WTC11 (cell line): ENCODE results near the gene CSPG4.
"Not testable (repeated sequence)": the region's sequence is repeated elsewhere in the genome, so short reads cannot be mapped to it uniquely, and the experiment has no call there.

Experiments used
- ELF4 ChIP-seq: sonication (generic); formaldehyde crosslinking; IDR thresholded peaks from 2 replicates; pipeline ENCODE4 v1.8.1; 2022; ENCODE audit warnings: low read depth, mild to moderate bottlenecking, moderate library complexity, missing genetic modification reagents
- FOXK1 ChIP-seq: sonication (generic); formaldehyde crosslinking; IDR thresholded peaks from 2 replicates; pipeline ENCODE4 v1.8.0; 2022; ENCODE audit warnings: mild to moderate bottlenecking, moderate library complexity, missing genetic modification reagents
- KAT7 ChIP-seq: sonication (generic); formaldehyde crosslinking; IDR thresholded peaks from 2 replicates; pipeline ENCODE4 v1.8.1; 2023; ENCODE audit warnings: missing genetic modification reagents, mild to moderate bottlenecking, borderline replicate concordance
- NR3C1 ChIP-seq: sonication (generic); formaldehyde crosslinking; conservative IDR thresholded peaks from 2 replicates; pipeline ENCODE4 v1.8.1; 2023; ENCODE audit warnings: low read depth, mild to moderate bottlenecking, missing genetic modification reagents
- RELA ChIP-seq: sonication (generic); formaldehyde crosslinking; IDR thresholded peaks from 2 replicates; pipeline ENCODE4 v1.8.1; 2022; ENCODE audit warnings: missing genetic modification reagents, mild to moderate bottlenecking, borderline replicate concordance
- RORB ChIP-seq: fragments of 250-450 bp; sonication (Bioruptor Pico); IDR thresholded peaks from 2 replicates; pipeline ENCODE4 v1.9.0; 2021; ENCODE audit warnings: mild to moderate bottlenecking
- SP1 ChIP-seq: sonication (generic); formaldehyde crosslinking; conservative IDR thresholded peaks from 2 replicates; pipeline ENCODE4 v1.8.1; 2022; ENCODE audit warnings: missing genetic modification reagents
- TP53 ChIP-seq: sonication (generic); formaldehyde crosslinking; IDR thresholded peaks from 2 replicates; pipeline ENCODE4 v1.8.1; 2023; ENCODE audit warnings: mild to moderate bottlenecking, missing genetic modification reagents
- ZNF138 ChIP-seq: sonication (generic); formaldehyde crosslinking; conservative IDR thresholded peaks from 2 replicates; pipeline ENCODE4 v1.8.1; 2022; ENCODE audit warnings: mild to moderate bottlenecking, moderate library complexity, missing genetic modification reagents
- ZNF416 ChIP-seq: fragments of 250-450 bp; sonication (Bioruptor Pico); IDR thresholded peaks from 2 replicates; pipeline ENCODE4 v1.9.0; 2021; ENCODE audit warnings: mild to moderate bottlenecking, inconsistent platforms
- ZNF423 ChIP-seq: fragments of 250-450 bp; sonication (Bioruptor Pico); IDR thresholded peaks from 2 replicates; pipeline ENCODE4 v2.1.2; 2022; ENCODE audit warnings: mild to moderate bottlenecking, moderate library complexity
- TF ChIP-seq, protein P1 (sequence below): fragments of 200-600 bp; IDR thresholded peaks from 2 replicates; pipeline ENCODE4 v1.8.0; 2022; ENCODE audit warnings: antibody characterized with exemption
- TF ChIP-seq, protein P2 (sequence below): sonication (generic); formaldehyde crosslinking; IDR thresholded peaks from 2 replicates; pipeline ENCODE4 v1.8.1; 2023; ENCODE audit warnings: mild to moderate bottlenecking, missing genetic modification reagents
- TF ChIP-seq, protein P3 (sequence below): sonication (generic); formaldehyde crosslinking; IDR thresholded peaks from 2 replicates; pipeline ENCODE4 v1.8.1; 2022; ENCODE audit warnings: mild to moderate bottlenecking, missing genetic modification reagents, moderate library complexity, borderline replicate concordance

DNA sequence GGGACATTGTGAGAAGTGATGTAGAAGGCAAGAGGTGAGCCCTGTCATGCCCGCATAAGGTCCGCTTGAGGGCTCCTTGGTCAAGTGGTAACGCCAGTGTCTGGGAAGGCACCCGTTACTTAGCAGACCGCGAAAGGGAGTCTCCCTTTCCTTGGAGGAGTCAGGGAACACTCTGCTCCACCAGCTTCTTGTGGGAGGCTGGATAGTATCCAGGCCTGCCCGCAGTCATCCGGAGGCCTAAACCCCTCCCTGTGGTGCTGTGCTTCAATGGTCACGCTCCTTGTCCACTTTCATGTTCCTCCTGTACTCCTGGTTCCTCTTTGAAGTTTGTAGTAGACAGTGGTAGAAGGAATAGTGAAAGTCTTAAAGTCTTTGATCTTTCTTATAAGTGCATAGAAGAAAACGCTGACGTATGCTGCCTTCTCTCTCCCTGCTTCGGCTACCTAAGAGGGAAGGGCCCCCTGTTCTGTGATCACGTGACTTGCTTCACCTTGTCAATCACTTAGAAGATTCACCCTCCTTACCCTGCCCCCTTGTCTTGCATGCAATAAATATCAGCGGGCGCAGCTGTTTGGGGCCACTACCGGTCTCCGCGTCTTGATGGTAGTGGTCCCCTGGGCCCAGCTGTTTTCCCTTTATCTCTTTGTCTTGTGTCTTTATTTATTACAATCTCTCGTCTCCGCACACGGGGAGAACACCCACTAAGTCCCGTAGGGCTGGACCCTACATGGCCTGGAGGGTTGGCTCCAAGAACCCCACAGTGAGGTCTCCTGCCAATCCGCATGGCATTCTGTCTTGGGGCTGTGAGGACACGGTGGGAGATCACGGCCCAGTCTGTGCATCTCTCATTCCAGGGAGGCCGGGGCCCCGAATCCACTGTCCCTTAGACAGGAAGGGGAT, 22.5 kb upstream of the CSPG4 start:
- TF ChIP-seq SP1 (CRISPR knock-in tag); ELF4; RORB; ZNF416 (CRISPR knock-in tag); ZNF138 (CRISPR knock-in tag); NR3C1 (CRISPR knock-in tag); KAT7 (CRISPR knock-in tag); TP53 (CRISPR knock-in tag); FOXK1 (CRISPR knock-in tag); ZNF423; RELA (CRISPR knock-in tag): not testable (repeated sequence)
- TF ChIP-seq, protein P1, sequence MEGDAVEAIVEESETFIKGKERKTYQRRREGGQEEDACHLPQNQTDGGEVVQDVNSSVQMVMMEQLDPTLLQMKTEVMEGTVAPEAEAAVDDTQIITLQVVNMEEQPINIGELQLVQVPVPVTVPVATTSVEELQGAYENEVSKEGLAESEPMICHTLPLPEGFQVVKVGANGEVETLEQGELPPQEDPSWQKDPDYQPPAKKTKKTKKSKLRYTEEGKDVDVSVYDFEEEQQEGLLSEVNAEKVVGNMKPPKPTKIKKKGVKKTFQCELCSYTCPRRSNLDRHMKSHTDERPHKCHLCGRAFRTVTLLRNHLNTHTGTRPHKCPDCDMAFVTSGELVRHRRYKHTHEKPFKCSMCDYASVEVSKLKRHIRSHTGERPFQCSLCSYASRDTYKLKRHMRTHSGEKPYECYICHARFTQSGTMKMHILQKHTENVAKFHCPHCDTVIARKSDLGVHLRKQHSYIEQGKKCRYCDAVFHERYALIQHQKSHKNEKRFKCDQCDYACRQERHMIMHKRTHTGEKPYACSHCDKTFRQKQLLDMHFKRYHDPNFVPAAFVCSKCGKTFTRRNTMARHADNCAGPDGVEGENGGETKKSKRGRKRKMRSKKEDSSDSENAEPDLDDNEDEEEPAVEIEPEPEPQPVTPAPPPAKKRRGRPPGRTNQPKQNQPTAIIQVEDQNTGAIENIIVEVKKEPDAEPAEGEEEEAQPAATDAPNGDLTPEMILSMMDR: not testable (repeated sequence)
- TF ChIP-seq, protein P2, sequence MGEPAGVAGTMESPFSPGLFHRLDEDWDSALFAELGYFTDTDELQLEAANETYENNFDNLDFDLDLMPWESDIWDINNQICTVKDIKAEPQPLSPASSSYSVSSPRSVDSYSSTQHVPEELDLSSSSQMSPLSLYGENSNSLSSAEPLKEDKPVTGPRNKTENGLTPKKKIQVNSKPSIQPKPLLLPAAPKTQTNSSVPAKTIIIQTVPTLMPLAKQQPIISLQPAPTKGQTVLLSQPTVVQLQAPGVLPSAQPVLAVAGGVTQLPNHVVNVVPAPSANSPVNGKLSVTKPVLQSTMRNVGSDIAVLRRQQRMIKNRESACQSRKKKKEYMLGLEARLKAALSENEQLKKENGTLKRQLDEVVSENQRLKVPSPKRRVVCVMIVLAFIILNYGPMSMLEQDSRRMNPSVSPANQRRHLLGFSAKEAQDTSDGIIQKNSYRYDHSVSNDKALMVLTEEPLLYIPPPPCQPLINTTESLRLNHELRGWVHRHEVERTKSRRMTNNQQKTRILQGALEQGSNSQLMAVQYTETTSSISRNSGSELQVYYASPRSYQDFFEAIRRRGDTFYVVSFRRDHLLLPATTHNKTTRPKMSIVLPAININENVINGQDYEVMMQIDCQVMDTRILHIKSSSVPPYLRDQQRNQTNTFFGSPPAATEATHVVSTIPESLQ (CRISPR knock-in tag): not testable (repeated sequence)
- TF ChIP-seq, protein P3, sequence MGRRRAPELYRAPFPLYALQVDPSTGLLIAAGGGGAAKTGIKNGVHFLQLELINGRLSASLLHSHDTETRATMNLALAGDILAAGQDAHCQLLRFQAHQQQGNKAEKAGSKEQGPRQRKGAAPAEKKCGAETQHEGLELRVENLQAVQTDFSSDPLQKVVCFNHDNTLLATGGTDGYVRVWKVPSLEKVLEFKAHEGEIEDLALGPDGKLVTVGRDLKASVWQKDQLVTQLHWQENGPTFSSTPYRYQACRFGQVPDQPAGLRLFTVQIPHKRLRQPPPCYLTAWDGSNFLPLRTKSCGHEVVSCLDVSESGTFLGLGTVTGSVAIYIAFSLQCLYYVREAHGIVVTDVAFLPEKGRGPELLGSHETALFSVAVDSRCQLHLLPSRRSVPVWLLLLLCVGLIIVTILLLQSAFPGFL (CRISPR knock-in tag): not testable (repeated sequence)
